CD14-positive monocyte (primary cell): ENCODE measurements around the gene PIP4K2C. TPM values are rescaled to one million over a fixed set of nuclear protein-coding genes. Genes with fewer than 3 reads are reported as not detected.

Experiments used
- DNase-seq, 3 donors: peaks; one replicate each; pipeline ENCODE4 v3.0.0-alpha.2; 2011 to 2022
- H2AFZ ChIP-seq: 2 replicates; pipeline ENCODE4 v1.6.0; 2012; ENCODE audit warnings: mild to moderate bottlenecking, low read depth, low read length, inconsistent platforms; ENCODE audit not compliant: insufficient read depth, poor library complexity, severe bottlenecking
- H3K27ac ChIP-seq, 2 donors: 1 replicate in 1 of 2; 2 replicates in 1 of 2; pipeline ENCODE4 v1.5.1; 2012 to 2013; ENCODE audit warnings: low read length in 2 of 2, control low read depth in 1 of 2, inconsistent platforms in 1 of 2, low read depth in 1 of 2, mild to moderate bottlenecking in 1 of 2
- H3K27me3 ChIP-seq, 2 donors: one replicate each; pipeline versions ENCODE4 v1.6.0 to v1.6.1; 2011 to 2013; ENCODE audit warnings: low read length in 2 of 2; ENCODE audit not compliant: control insufficient read depth in 2 of 2, insufficient read depth in 2 of 2
- H3K36me3 ChIP-seq, 2 donors: replicated peaks in 1 of 2; 1 replicate in 1 of 2; 2 replicates in 1 of 2; pipeline versions ENCODE4 v1.5.1 to v1.6.1; 2012 to 2013; ENCODE audit warnings: low read length in 2 of 2, control low read depth in 1 of 2, inconsistent platforms in 1 of 2, mild to moderate bottlenecking in 1 of 2; ENCODE audit not compliant: insufficient read depth in 2 of 2, control insufficient read depth in 1 of 2
- H3K4me1 ChIP-seq, 2 donors: 1 replicate in 1 of 2; 2 replicates in 1 of 2; pipeline versions ENCODE4 v1.5.1 to v1.6.1; 2012 to 2013; ENCODE audit warnings: low read length in 2 of 2, control low read depth in 1 of 2, inconsistent platforms in 1 of 2, mild to moderate bottlenecking in 1 of 2, moderate library complexity in 1 of 2; ENCODE audit not compliant: insufficient read depth in 2 of 2, control insufficient read depth in 1 of 2
- H3K4me2 ChIP-seq: replicated peaks from 2 replicates; pipeline ENCODE3; 2012; ENCODE audit warnings: low read length, moderate library complexity, mild to moderate bottlenecking; ENCODE audit not compliant: poor library complexity, severe bottlenecking; ENCODE audit errors: extremely low read depth
- H3K4me3 ChIP-seq, 3 experiments: fragments of 200-600 bp in 1 of 3; sonication (generic) in 1 of 3; replicated peaks in 1 of 3; 1 replicate in 2 of 3; 2 replicates in 1 of 3; pipeline ENCODE4 v1.5.1; 2011 to 2013; ENCODE audit warnings: low read length in 3 of 3, mild to moderate bottlenecking in 3 of 3, control low read depth in 2 of 3, low read depth in 2 of 3, inconsistent platforms in 1 of 3, moderate library complexity in 1 of 3
- H3K79me2 ChIP-seq: 2 replicates; pipeline ENCODE4 v1.6.0; 2012; ENCODE audit warnings: mild to moderate bottlenecking, control low read depth, inconsistent platforms, low read length, moderate library complexity; ENCODE audit not compliant: insufficient read depth
- H3K9ac ChIP-seq: 2 replicates; pipeline ENCODE4 v1.6.0; 2017; ENCODE audit warnings: low read length, mild to moderate bottlenecking; ENCODE audit not compliant: insufficient read depth, poor library complexity, severe bottlenecking
- H3K9me3 ChIP-seq, 2 donors: replicated peaks in 1 of 2; 1 replicate in 1 of 2; 2 replicates in 1 of 2; pipeline versions ENCODE4 v1.5.1 to v1.6.1; 2012 to 2013; ENCODE audit warnings: low read length in 2 of 2, control low read depth in 1 of 2; ENCODE audit not compliant: control insufficient read depth in 1 of 2, insufficient read depth in 1 of 2
- H4K20me1 ChIP-seq: 2 replicates; pipeline ENCODE4 v1.6.0; 2012; ENCODE audit warnings: mild to moderate bottlenecking, low read length, control low read depth, moderate library complexity; ENCODE audit not compliant: insufficient read depth
- H3K27ac Mint-ChIP-seq, 7 donors: one replicate each; pipeline ENCODE4 v1.8.0; 2020; ENCODE audit warnings: mild to moderate bottlenecking in 7 of 7, mixed read lengths in 7 of 7, moderate library complexity in 6 of 7, inconsistent platforms in 2 of 7
- H3K27me3 Mint-ChIP-seq, 3 donors: one replicate each; pipeline ENCODE4 v1.8.0; 2021 to 2022; ENCODE audit warnings: low read depth in 3 of 3, mild to moderate bottlenecking in 3 of 3, mixed read lengths in 3 of 3, moderate library complexity in 3 of 3, inconsistent platforms in 1 of 3
- H3K36me3 Mint-ChIP-seq, 2 donors: one replicate each; pipeline ENCODE4 v1.8.0; 2020; ENCODE audit warnings: mixed read lengths in 2 of 2, inconsistent platforms in 1 of 2, mild to moderate bottlenecking in 1 of 2
- H3K4me1 Mint-ChIP-seq: one replicate; pipeline ENCODE4 v1.8.0; 2020; ENCODE audit warnings: mild to moderate bottlenecking, mixed read lengths
- H3K4me3 Mint-ChIP-seq, 2 donors: one replicate each; pipeline ENCODE4 v1.8.0; 2020; ENCODE audit warnings: mild to moderate bottlenecking in 2 of 2, mixed read lengths in 2 of 2, moderate library complexity in 1 of 2
- H3K9me3 Mint-ChIP-seq, 7 donors: one replicate each; pipeline ENCODE4 v1.8.0; 2020 to 2022; ENCODE audit warnings: mixed read lengths in 7 of 7, mild to moderate bottlenecking in 6 of 7, moderate library complexity in 6 of 7, inconsistent platforms in 2 of 7
- CTCF ChIP-seq: fragments of 200-600 bp; IDR thresholded peaks from one replicate; pipeline ENCODE4 v1.8.0; 2022; ENCODE audit warnings: antibody characterized with exemption, mild to moderate bottlenecking
- WGBS: methylation state at CpG from one replicate; pipeline ENCODE4 v1.1.5; 2013; ENCODE audit warnings: missing lambda C conversion rate; ENCODE audit not compliant: insufficient coverage; 5-methylcytosine and 5-hydroxymethylcytosine counted together
- intact Hi-C, 2 donors: fragments of 100-400 bp; cut with micrococcal nuclease; formaldehyde crosslinking; loops; one replicate each; pipeline versions ENCODE4 v1.15.0 to v1.15.1; 2023
- polyA plus RNA-seq, 3 donors: library from polyadenylated mRNA; depleted of rRNA in 1 of 3; unstranded in 2 of 3; stranded (reverse) in 1 of 3; fragments of 300-500 nt in 2 of 3; fragments of >200 nt in 1 of 3; fragmentation: Illumina TruSeq in 2 of 3; gene quantifications; 1 replicate in 2 of 3; 2 replicates in 1 of 3; pipeline ENCODE4 v1.2.3, GENCODE V29; 2012 to 2021

PIP4K2C gene
- polyA plus RNA-seq, 3 donors: 12.3 to 18.6 (median 16.9) TPM

GRCh38 chr12:57600395-57600794 lies 9.4 kb downstream of the PIP4K2C start:
- intact Hi-C loops: no loop called here
- peaks cover 61 to 71% of the 10 kb centered on the region in 2 donors for H3K36me3 ChIP-seq
- H3K27me3 ChIP-seq: peaks cover 5 to 17% of the 10 kb centered on the region in 2 donors
- no CpG with 5 or more reads among the region's 2 CpGs for WGBS
- DNase-seq: no peak
- peaks cover 67 to 76% of the 10 kb centered on the region in 2 donors for H3K36me3 Mint-ChIP-seq
- peaks cover 18 to 23% (median 19%) of the 10 kb centered on the region in 3 donors for H3K27me3 Mint-ChIP-seq
- H2AFZ ChIP-seq: no peak overlapping the region
- no peak overlapping the region for H3K27ac ChIP-seq
- H3K4me3 Mint-ChIP-seq: no peak overlapping the region
- peaks cover 0 to 12% (median 0%) of the 10 kb centered on the region in 7 donors for H3K9me3 Mint-ChIP-seq
- no peak for TF ChIP-seq CTCF
- H3K79me2 ChIP-seq: no peaks in the 10 kb centered on the region
- H3K27ac Mint-ChIP-seq: no peak overlapping the region
- H3K4me1 ChIP-seq: peaks cover 9 to 13% of the 10 kb centered on the region in 2 donors
- H3K9ac ChIP-seq: no peak overlapping the region
- peaks cover 14% of the 10 kb centered on the region for H3K4me1 Mint-ChIP-seq
- H3K4me2 ChIP-seq: no peak overlapping the region
- no peak overlapping the region for H3K4me3 ChIP-seq
- no peaks in the 10 kb centered on the region for H3K9me3 ChIP-seq
- H4K20me1 ChIP-seq: no peaks in the 10 kb centered on the region

GRCh38 chr12:57602544-57602943 lies 11.6 kb downstream of the PIP4K2C start:
- Mint-ChIP-seq H3K27ac (no peak overlapping the region), H3K27me3 (peaks cover 27 to 36% (median 32%) of the 10 kb centered on the region in 3 donors), H3K9me3 (peaks cover 0 to 12% (median 2%) of the 10 kb centered on the region in 7 donors), H3K36me3 (peaks cover 51 to 55% of the 10 kb centered on the region in 2 donors), H3K4me1 (peaks cover 18% of the 10 kb centered on the region), H3K4me3 (no peak overlapping the region)
- Histone ChIP-seq H3K27me3 (peaks cover 10 to 29% of the 10 kb centered on the region in 2 donors), H3K27ac (no peak overlapping the region), H3K9ac (no peak overlapping the region), H3K4me2 (no peak overlapping the region), H3K4me3 (no peak overlapping the region), H3K4me1 (peaks cover 9 to 13% of the 10 kb centered on the region in 2 donors), H2AFZ (no peak overlapping the region), H3K79me2 (no peaks in the 10 kb centered on the region), H3K9me3 (no peaks in the 10 kb centered on the region), H4K20me1 (no peaks in the 10 kb centered on the region), H3K36me3 (peaks cover 43 to 50% of the 10 kb centered on the region in 2 donors)
- intact Hi-C loops: no loop called here
- TF ChIP-seq CTCF: no peak
- DNase-seq: no peak
